Measurements from ENCODE around the gene ANKMY1.

DNA sequence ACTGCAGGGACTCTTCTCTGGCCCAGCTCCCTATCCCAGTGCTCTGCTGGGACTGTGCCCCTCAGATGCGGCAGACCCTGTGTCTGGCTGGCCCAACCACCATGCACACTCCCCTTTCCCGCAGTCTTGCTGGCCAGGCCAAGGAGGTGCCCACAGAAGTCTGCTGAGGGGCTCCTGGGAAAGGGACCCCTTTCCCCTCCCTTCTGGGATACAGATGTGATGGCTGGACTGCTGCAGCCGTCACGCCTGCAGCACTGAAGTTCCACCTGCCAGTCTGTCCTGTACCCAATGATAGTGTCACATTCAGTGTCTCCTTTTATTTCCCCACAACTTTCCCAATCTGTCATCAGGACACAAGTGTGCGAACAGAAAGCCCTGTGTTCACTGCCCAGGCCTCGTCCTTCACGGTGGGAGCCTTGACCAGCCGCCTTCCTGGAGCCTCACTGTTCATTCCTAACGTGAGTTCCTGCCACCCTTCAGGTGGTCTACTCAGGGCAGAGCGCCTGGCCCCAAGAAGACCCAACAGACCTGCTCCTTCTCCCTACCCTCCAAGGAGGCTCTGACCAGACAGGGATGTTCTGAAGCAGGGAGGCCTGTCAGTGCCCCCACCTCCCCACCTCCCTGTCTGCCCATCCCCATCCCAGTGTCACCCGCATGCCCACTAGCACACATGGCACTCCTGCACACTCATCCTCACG lies 47.1 kb downstream of the ANKMY1 start:
- no peak for TF ChIP-seq EZH2phosphoT487 (IDR thresholded peaks at IDR 0.05; ENCODE audit: insufficient read depth, low read depth)
- no peak for TF ChIP-seq EZH2 (IDR thresholded peaks at IDR 0.05; ENCODE audit: insufficient read depth, poor library complexity, severe bottlenecking)
